Body of pancreas (tissue), 4 donors: ENCODE results near the gene C19orf73.

Experiments
- POLR2A ChIP-seq, 3 donors: fragments of 450-650 bp; IDR thresholded peaks; one replicate each; pipeline ENCODE4 v1.6.1; 2016; ENCODE audit warnings: antibody characterized with exemption in 3 of 3, mild to moderate bottlenecking in 2 of 3
- TF ChIP-seq, protein P1 (sequence below), 7 experiments: fragments of 450-650 bp in 4 of 7; fragments of 200-600 bp in 3 of 7; sonication (generic) in 3 of 7; IDR thresholded peaks; one replicate each; pipeline ENCODE4 v1.5.1; 2016 to 2019; ENCODE audit warnings: antibody characterized with exemption in 7 of 7

DNA sequence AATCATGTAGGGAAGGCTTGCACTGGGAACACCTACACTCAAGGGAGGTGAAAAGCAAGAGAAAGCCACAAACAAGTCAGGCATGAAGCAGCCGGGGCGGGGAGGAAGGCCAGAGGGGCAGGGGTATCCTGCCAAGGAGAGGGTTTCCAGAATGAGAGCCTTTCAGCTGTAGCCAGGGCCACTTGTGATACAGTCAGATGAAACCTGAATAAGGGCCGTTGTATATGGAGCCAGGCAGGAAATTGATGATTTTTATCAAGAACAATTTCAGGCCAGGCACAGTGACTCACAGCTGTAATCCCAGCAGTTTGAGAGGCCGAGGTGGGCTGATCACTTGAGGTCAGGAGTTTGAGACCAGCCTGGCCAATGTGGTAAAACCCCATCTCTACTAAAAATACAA lies 43.0 kb upstream of the C19orf73 start:
- TF ChIP-seq POLR2A (IDR thresholded peaks at IDR 0.05), result no peak
- TF ChIP-seq, protein P1, sequence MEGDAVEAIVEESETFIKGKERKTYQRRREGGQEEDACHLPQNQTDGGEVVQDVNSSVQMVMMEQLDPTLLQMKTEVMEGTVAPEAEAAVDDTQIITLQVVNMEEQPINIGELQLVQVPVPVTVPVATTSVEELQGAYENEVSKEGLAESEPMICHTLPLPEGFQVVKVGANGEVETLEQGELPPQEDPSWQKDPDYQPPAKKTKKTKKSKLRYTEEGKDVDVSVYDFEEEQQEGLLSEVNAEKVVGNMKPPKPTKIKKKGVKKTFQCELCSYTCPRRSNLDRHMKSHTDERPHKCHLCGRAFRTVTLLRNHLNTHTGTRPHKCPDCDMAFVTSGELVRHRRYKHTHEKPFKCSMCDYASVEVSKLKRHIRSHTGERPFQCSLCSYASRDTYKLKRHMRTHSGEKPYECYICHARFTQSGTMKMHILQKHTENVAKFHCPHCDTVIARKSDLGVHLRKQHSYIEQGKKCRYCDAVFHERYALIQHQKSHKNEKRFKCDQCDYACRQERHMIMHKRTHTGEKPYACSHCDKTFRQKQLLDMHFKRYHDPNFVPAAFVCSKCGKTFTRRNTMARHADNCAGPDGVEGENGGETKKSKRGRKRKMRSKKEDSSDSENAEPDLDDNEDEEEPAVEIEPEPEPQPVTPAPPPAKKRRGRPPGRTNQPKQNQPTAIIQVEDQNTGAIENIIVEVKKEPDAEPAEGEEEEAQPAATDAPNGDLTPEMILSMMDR (IDR thresholded peaks at IDR 0.05), result no peak
